OCI-LY3 (cell line): ENCODE data around the gene ARHGAP5.

Experiments
- H2AFZ ChIP-seq: fragments of 200-600, 300-600 bp; shearing (Covaris generic); 2 replicates; pipeline ENCODE4 v1.6.0; 2014; ENCODE audit warnings: antibody characterized with exemption, low read depth, low read length
- H3K27ac ChIP-seq: fragments of 200-600, 300-600 bp; sonication (generic); 2 replicates; pipeline ENCODE4 v1.5.1; 2014; ENCODE audit warnings: mild to moderate bottlenecking, low read length, moderate library complexity, mixed read lengths
- H3K27me3 ChIP-seq: fragments of 200-600, 300-600 bp; sonication (generic); 2 replicates; pipeline ENCODE4 v1.6.1; 2014; ENCODE audit warnings: low read depth, low read length, mixed read lengths
- H3K36me3 ChIP-seq: fragments of 200-600, 300-600 bp; sonication (generic); replicated peaks from 2 replicates; pipeline ENCODE3; 2014; ENCODE audit warnings: low read depth, low read length, mixed read lengths
- H3K4me1 ChIP-seq: fragments of 300-600, 200-600 bp; sonication (generic); 2 replicates; pipeline ENCODE4 v1.6.1; 2014; ENCODE audit warnings: low read length, mixed read lengths
- H3K4me2 ChIP-seq: fragments of 200-600, 300-600 bp; sonication (generic); 2 replicates; pipeline ENCODE4 v1.6.1; 2014; ENCODE audit warnings: low read length, mixed read lengths
- H3K4me3 ChIP-seq: fragments of 300-600, 200-600 bp; sonication (generic); 2 replicates; pipeline ENCODE4 v1.5.1; 2014; ENCODE audit warnings: antibody characterized with exemption, mild to moderate bottlenecking, low read length, moderate library complexity
- H3K79me2 ChIP-seq: fragments of 300-600, 200-600 bp; shearing (Covaris generic); 2 replicates; pipeline ENCODE4 v1.6.1; 2014; ENCODE audit warnings: mild to moderate bottlenecking, low read length, mixed read lengths
- H3K9ac ChIP-seq: fragments of 300-600, 200-600 bp; shearing (Covaris generic); 2 replicates; pipeline ENCODE4 v1.6.0; 2014; ENCODE audit warnings: mild to moderate bottlenecking, low read length, moderate library complexity
- H3K9me3 ChIP-seq: fragments of 200-600, 300-600 bp; shearing (Covaris generic); 2 replicates; pipeline ENCODE4 v1.6.1; 2014; ENCODE audit warnings: low read length, mixed read lengths; ENCODE audit not compliant: insufficient read depth
- H4K20me1 ChIP-seq: fragments of 200-600, 300-600 bp; sonication (generic); 2 replicates; pipeline ENCODE4 v1.6.1; 2016; ENCODE audit warnings: low read length, mixed read lengths; ENCODE audit not compliant: insufficient read depth
- CTCF ChIP-seq: fragments of 200-600, 300-600 bp; sonication (generic); IDR thresholded peaks from 2 replicates; pipeline ENCODE4 v1.5.1; 2014; ENCODE audit warnings: antibody characterized with exemption, low read length, low read depth
- EZH2phosphoT487 ChIP-seq: fragments of 200-600 bp; shearing (Covaris generic); IDR thresholded peaks from 2 replicates; pipeline ENCODE4 v1.6.1; 2018; ENCODE audit warnings: antibody characterized with exemption, mixed run types, low read depth

ARHGAP5 gene

GRCh38 chr14:32059702-32060101, 17.4 kb upstream of the ARHGAP5 start:
- Histone ChIP-seq H3K27ac (no peak overlapping the region), H3K36me3 (no peaks in the 10 kb centered on the region), H2AFZ (no peak overlapping the region), H3K9ac (no peak overlapping the region), H3K4me3 (no peak overlapping the region), H3K4me1 (no peaks in the 10 kb centered on the region), H3K9me3 (no peaks in the 10 kb centered on the region), H4K20me1 (no peaks in the 10 kb centered on the region), H3K4me2 (no peak overlapping the region), H3K79me2 (no peaks in the 10 kb centered on the region), H3K27me3 (no peaks in the 10 kb centered on the region)
- no peak for TF ChIP-seq EZH2phosphoT487
- no peak for TF ChIP-seq CTCF

GRCh38 chr14:32064931-32065330, 12.2 kb upstream of the ARHGAP5 start:
- no peak overlapping the region for H2AFZ ChIP-seq
- peaks cover 7% of the 10 kb centered on the region; the same call in 1 of the 2 replicates for H3K27me3 ChIP-seq
- H3K4me1 ChIP-seq, result no peaks in the 10 kb centered on the region
- no peaks in the 10 kb centered on the region for H3K79me2 ChIP-seq
- TF ChIP-seq CTCF (no peak), EZH2phosphoT487 (no peak)
- no peaks in the 10 kb centered on the region for H4K20me1 ChIP-seq
- H3K9me3 ChIP-seq, result no peaks in the 10 kb centered on the region
- no peaks in the 10 kb centered on the region for H3K36me3 ChIP-seq
- no peak overlapping the region for H3K4me2 ChIP-seq
- no peak overlapping the region for H3K4me3 ChIP-seq
- H3K9ac ChIP-seq, result no peak overlapping the region
- no peak overlapping the region for H3K27ac ChIP-seq

- H3K4me1 ChIP-seq, result no peaks in the 10 kb centered on the region
- no peaks in the 10 kb centered on the region for H3K36me3 ChIP-seq
- no peak overlapping the region for H3K4me3 ChIP-seq
- no peak overlapping the region for H2AFZ ChIP-seq
- peaks cover 7% of the 10 kb centered on the region; the same call in 1 of the 2 replicates for H3K27me3 ChIP-seq
- H3K9ac ChIP-seq, result no peak overlapping the region
- H3K9me3 ChIP-seq, result no peaks in the 10 kb centered on the region
- no peak for TF ChIP-seq EZH2phosphoT487
- TF ChIP-seq CTCF, result no peak
- H4K20me1 ChIP-seq, result no peaks in the 10 kb centered on the region
- H3K4me2 ChIP-seq, result no peak overlapping the region
- no peaks in the 10 kb centered on the region for H3K79me2 ChIP-seq
- H3K27ac ChIP-seq, result no peak overlapping the region
Measured at GRCh38 chr14:32068708-32069107, 8.4 kb upstream of the ARHGAP5 start.

GRCh38 chr14:32070282-32070681, 6.8 kb upstream of the ARHGAP5 start:
- Histone ChIP-seq H3K36me3 (no peaks in the 10 kb centered on the region), H3K9me3 (no peaks in the 10 kb centered on the region), H4K20me1 (no peaks in the 10 kb centered on the region), H3K4me2 (no peak overlapping the region), H3K27me3 (peaks cover 21% of the 10 kb centered on the region), H3K4me1 (no peaks in the 10 kb centered on the region), H3K79me2 (no peaks in the 10 kb centered on the region), H2AFZ (no peak overlapping the region), H3K4me3 (no peak overlapping the region), H3K27ac (no peak overlapping the region), H3K9ac (no peak overlapping the region)
- TF ChIP-seq CTCF, result no peak
- TF ChIP-seq EZH2phosphoT487, result no peak
